Ectodermal cell (in vitro differentiated cells): Measurements from ENCODE around the gene DISC1.
"Not testable (repeated sequence)": the region's sequence is repeated elsewhere in the genome, so short reads cannot be mapped to it uniquely, and the experiment has no call there.

Source experiments
- H3K27ac ChIP-seq: 2 replicates; pipeline ENCODE4 v1.7.0; 2013; ENCODE audit warnings: mild to moderate bottlenecking, low read depth, low read length; ENCODE audit not compliant: insufficient read depth, poor library complexity, severe bottlenecking
- H3K27me3 ChIP-seq: 2 replicates; pipeline ENCODE4 v1.7.0; 2013; ENCODE audit warnings: mild to moderate bottlenecking, low read length; ENCODE audit not compliant: insufficient read depth, control insufficient read depth, poor library complexity, severe bottlenecking
- H3K36me3 ChIP-seq: one replicate; pipeline ENCODE4 v1.7.0; 2013; ENCODE audit warnings: low read length; ENCODE audit not compliant: control insufficient read depth, insufficient read depth
- H3K4me1 ChIP-seq: one replicate; pipeline ENCODE4 v1.7.0; 2013; ENCODE audit warnings: low read length; ENCODE audit not compliant: control insufficient read depth, insufficient read depth
- H3K4me3 ChIP-seq: 2 replicates; pipeline ENCODE4 v1.7.0; 2013; ENCODE audit warnings: low read depth, low read length, control low read depth; ENCODE audit not compliant: insufficient read depth
- H3K9me3 ChIP-seq: 2 replicates; pipeline ENCODE4 v1.7.0; 2013; ENCODE audit warnings: mild to moderate bottlenecking, low read length, moderate library complexity; ENCODE audit not compliant: control insufficient read depth
- WGBS, 2 experiments: methylation state at CpG; one replicate each; pipeline ENCODE4 v1.1.7; 2013; ENCODE audit warnings: missing lambda C conversion rate in 2 of 2; 5-methylcytosine and 5-hydroxymethylcytosine counted together

The DISC1 gene

DNA sequence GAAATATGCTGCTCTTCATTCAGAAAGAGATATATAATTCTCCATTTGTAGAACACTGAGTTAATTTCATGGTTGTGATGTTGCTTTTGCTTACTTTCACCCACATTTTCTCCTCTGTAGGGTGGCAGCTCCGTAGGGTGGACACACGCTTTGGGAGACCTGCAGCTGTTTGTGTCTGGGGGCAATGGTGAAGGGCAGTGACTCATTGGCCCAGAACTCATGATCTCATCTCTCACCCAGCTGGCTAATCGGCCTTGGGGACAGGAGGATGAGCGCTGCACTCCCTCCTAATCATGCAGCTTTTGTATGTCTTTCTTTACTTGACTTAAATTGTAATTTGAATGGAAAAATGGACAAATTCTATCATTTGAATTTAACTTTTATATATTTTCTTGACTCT lies 9.6 kb downstream of the DISC1 start:
- Histone ChIP-seq H3K4me1 (no peaks in the 10 kb centered on the region), H3K4me3 (no peak overlapping the region), H3K27ac (no peak overlapping the region), H3K36me3 (no peaks in the 10 kb centered on the region), H3K27me3 (no peaks in the 10 kb centered on the region), H3K9me3 (no peaks in the 10 kb centered on the region)
- 65 to 79% methylated on average over 4 of the region's 4 CpGs for WGBS, 2 experiments

GRCh38 chr1:231636922-231637321 lies 10.3 kb downstream of the DISC1 start:
- not testable (repeated sequence) for H3K27me3 ChIP-seq, H3K4me1 ChIP-seq, H3K27ac ChIP-seq, H3K36me3 ChIP-seq, H3K9me3 ChIP-seq, H3K4me3 ChIP-seq
- WGBS, 2 experiments, result 86 to 90% methylated on average over 2 of the region's 2 CpGs

- H3K27ac ChIP-seq, result no peak overlapping the region
- no peaks in the 10 kb centered on the region for H3K4me1 ChIP-seq
- WGBS, 2 experiments, result no CpG with 5 or more reads among the region's 1 CpG
- H3K27me3 ChIP-seq, result no peaks in the 10 kb centered on the region
- no peaks in the 10 kb centered on the region for H3K36me3 ChIP-seq
- no peaks in the 10 kb centered on the region for H3K9me3 ChIP-seq
- no peak overlapping the region for H3K4me3 ChIP-seq
Observed at GRCh38 chr1:231638647-231639046, 12.1 kb downstream of the DISC1 start.

- 92% methylated on average over 1 of the region's 1 CpG; no CpG with 5 or more reads in 1 of the 2 experiments for WGBS, 2 experiments
- no peaks in the 10 kb centered on the region for H3K27me3 ChIP-seq
- no peak overlapping the region for H3K4me3 ChIP-seq
- no peaks in the 10 kb centered on the region for H3K36me3 ChIP-seq
- H3K27ac ChIP-seq, result no peak overlapping the region
- H3K9me3 ChIP-seq, result no peaks in the 10 kb centered on the region
- no peaks in the 10 kb centered on the region for H3K4me1 ChIP-seq
Observed at GRCh38 chr1:231639819-231640218, 13.2 kb downstream of the DISC1 start.

DNA sequence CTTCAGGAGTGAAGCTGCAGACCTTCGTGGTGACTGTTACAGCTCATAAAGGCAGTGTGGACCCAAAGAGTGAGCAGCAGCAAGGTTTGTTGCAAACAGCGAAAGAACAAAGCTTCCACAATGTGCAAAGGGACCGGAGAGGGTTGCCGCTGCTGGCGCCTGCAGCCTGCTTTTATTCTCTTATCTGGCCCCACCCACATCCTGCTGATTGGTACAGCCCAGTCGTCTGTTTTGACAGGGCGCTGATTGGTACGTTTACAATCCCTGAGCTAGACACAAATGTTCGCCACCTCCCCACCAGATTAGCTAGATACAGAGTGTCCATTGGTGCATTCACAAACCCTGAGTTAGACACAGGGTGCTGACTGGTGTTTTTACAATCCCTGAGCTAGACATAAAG lies 14.9 kb downstream of the DISC1 start:
- H3K4me3 ChIP-seq, H3K27me3 ChIP-seq: not testable (repeated sequence)
- WGBS, 2 experiments, result 88 to 94% methylated on average over 9 of the region's 9 CpGs

DNA sequence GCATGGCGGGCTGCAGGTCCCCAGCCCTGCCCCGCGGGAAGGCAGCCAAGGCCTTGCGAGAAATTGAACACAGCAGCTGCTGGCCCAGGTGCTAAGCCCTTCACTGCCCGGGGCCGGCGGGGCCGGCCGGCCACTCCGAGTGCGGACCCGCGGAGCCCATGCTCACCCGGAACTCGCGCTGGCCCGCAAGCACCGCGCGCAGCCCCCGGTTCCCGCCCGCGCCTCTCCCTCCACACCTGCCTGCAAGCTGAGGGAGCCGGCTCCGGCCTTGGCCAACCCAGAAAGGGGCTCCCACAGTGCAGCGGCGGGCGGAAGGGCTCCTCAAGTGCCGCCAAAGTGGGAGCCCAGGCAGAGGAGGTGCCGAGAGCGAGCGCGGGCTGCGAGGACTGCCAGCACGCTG lies 15.5 kb downstream of the DISC1 start:
- WGBS, 2 experiments, result 97 to 98% methylated on average over 36 of the region's 36 CpGs
- not testable (repeated sequence) for H3K4me3 ChIP-seq, H3K36me3 ChIP-seq, H3K4me1 ChIP-seq, H3K27me3 ChIP-seq, H3K9me3 ChIP-seq, H3K27ac ChIP-seq

More for the DNA sequence above, 14.9 kb downstream of the DISC1 start:
- H3K36me3 ChIP-seq, H3K4me1 ChIP-seq, H3K9me3 ChIP-seq, H3K27ac ChIP-seq: not testable (repeated sequence)

DNA sequence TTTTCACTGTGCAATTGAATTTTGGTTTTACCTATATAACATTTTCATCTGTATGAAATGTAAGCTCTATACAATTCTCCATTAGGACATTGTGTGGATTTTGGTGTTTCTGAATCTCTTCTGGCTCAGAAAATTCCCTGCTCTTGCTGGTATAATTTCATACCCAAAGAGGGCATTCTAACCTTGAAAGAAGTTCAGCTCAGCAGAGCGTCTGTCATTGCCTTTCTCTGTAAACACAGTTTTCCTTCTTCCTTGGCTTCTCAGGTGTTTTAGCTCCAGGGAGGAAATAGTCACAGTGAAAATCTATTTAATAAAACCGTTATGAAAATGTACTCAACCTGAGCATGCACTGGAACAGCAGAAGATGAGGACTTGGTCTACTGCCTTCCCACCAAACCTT lies 16.0 kb downstream of the DISC1 start:
- Histone ChIP-seq H3K4me3 (no peak overlapping the region), H3K4me1 (no peaks in the 10 kb centered on the region), H3K27me3 (no peaks in the 10 kb centered on the region), H3K9me3 (no peaks in the 10 kb centered on the region), H3K27ac (no peak overlapping the region), H3K36me3 (no peaks in the 10 kb centered on the region)
- WGBS, 2 experiments, result 94% methylated on average over 2 of the region's 2 CpGs

DNA sequence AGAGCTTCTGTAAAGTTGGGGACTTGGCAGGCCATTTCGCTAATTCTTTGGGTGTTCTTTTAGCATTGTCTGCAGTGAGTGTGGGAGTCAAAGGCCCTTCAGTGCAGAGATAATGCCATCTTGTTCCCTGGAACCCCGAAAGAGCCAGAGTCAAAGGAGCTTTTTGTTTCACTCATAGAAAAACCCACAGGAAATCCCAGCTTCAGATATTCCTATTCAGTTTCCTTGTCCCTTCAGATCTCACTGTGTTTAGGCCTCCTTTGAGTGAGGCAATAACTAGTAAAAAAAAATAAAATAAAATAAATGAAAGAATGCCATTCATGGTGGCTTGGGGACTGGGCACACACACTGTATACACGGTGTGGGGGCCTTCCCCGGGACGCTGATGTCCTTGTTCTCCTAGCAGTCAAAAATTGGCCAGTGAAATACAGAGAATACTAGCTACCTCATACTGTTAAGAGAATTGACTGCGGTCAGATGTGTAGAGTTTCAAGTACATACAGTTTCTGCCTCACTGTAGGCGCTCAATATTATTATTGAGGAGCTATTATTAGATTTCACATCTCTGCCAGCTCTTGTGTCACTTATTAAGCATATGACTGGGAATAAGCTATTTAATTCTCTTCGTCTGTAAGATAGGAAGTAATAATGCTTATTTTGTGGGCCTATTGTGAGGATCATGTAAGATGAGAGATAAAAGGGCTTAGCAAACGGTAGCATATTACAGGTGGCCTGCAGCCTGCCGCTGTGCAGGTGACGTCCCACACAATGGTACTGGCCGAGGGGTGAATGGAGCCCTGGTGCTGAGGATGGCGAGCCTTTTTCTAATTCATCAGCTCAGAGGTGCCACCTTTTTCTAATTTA lies 16.7 kb downstream of the DISC1 start:
- Histone ChIP-seq H3K27ac (no peak overlapping the region), H3K4me1 (no peaks in the 10 kb centered on the region), H3K4me3 (no peak overlapping the region), H3K27me3 (no peaks in the 10 kb centered on the region), H3K9me3 (no peaks in the 10 kb centered on the region), H3K36me3 (no peaks in the 10 kb centered on the region)
- 90 to 91% methylated on average over 13 of the region's 13 CpGs for WGBS, 2 experiments

DNA sequence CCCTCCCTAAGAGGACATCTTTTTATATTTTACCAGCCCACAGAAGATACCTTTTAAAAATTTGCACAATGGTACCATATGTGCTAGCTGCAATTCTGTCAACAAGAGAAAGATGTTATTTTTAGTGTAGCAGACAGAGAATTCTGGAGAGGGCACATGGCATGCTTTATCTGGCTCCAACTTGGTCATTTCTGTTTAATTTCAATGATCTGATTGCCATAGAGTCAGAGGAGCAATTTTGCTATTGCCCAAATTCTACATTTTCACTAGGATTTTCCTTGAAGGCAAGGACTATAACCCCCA lies 17.3 kb downstream of the DISC1 start:
- Histone ChIP-seq H3K4me1 (no peaks in the 10 kb centered on the region), H3K27me3 (no peaks in the 10 kb centered on the region), H3K9me3 (no peaks in the 10 kb centered on the region), H3K27ac (no peak overlapping the region), H3K36me3 (no peaks in the 10 kb centered on the region), H3K4me3 (no peak overlapping the region)

DNA sequence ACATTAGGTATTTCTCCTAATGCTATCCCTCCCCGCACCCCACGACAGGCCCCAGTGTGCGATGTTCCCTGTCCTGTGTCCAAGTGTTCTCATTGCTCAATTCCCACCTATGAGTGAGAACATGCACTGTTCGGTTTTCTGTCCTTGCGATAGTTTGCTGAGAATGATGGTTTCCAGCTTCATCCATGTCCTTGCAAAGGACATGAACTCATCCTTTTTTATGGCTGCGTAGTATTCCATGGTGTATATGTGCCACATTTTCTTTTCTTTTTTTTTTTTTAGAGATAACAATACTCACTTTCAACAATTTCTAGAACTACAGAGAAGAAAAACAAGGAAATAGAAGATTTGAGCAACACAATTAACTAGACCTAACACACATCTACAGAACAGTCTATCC lies 19.0 kb downstream of the DISC1 start:
- not testable (repeated sequence) for H3K36me3 ChIP-seq, H3K4me1 ChIP-seq, H3K9me3 ChIP-seq, H3K27me3 ChIP-seq, H3K4me3 ChIP-seq, H3K27ac ChIP-seq
- 88 to 96% methylated on average over 5 of the region's 6 CpGs for WGBS, 2 experiments

DNA sequence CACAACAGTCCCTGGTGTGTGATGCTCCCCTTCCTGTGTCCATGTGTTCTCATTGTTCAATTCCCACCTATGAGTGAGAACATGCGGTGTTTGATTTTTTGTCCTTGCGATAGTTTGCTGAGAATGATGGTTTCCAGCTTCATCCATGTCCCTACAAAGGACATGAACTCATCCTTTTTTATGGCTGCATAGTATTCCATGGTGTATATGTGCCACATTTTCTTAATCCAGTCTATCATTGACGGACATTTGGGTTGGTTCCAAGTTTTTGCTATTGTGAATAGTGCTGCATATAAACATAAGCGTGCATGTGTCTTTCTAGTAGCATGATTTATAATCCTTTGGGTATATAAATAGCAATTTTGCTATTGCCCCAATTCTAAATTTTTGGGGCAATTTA lies 19.6 kb downstream of the DISC1 start:
- not testable (repeated sequence) for H3K9me3 ChIP-seq, H3K27me3 ChIP-seq, H3K36me3 ChIP-seq, H3K4me1 ChIP-seq, H3K4me3 ChIP-seq, H3K27ac ChIP-seq
- 92 to 100% methylated on average over 2 of the region's 4 CpGs for WGBS, 2 experiments
